HepG2 (cell line): ENCODE results near the gene GBA2. TPM values are rescaled to one million over a fixed set of nuclear protein-coding genes. Genes with fewer than 3 reads are reported as not detected.

Experiments
- AHR ChIP-seq: IDR thresholded peaks from 2 replicates; pipeline ENCODE4 v1.6.1; 2018; ENCODE audit warnings: missing genetic modification reagents, missing compliant biosample characterization
- AKAP8 ChIP-seq: sonication (generic); formaldehyde crosslinking; IDR thresholded peaks from 2 replicates; pipeline ENCODE4 v1.5.1; 2020; ENCODE audit warnings: mild to moderate bottlenecking, missing genetic modification reagents
- BRF2 ChIP-seq: sonication (generic); formaldehyde crosslinking; IDR thresholded peaks from 2 replicates; pipeline ENCODE4 v1.8.1; 2022; ENCODE audit warnings: mild to moderate bottlenecking, missing genetic modification reagents
- FOXC1 ChIP-seq: sonication (generic); formaldehyde crosslinking; IDR thresholded peaks from 2 replicates; pipeline ENCODE4 v1.8.0; 2022; ENCODE audit warnings: mild to moderate bottlenecking, missing genetic modification reagents, borderline replicate concordance
- FOXP4 ChIP-seq: sonication (generic); formaldehyde crosslinking; IDR thresholded peaks from 2 replicates; pipeline ENCODE4 v1.4.0; 2020; ENCODE audit warnings: missing genetic modification reagents
- FUBP1 ChIP-seq: sonication (generic); formaldehyde crosslinking; IDR thresholded peaks from 2 replicates; pipeline ENCODE4 v1.5.1; 2020; ENCODE audit warnings: missing genetic modification reagents, mild to moderate bottlenecking, borderline replicate concordance
- HIVEP1 ChIP-seq: sonication (generic); formaldehyde crosslinking; IDR thresholded peaks from 2 replicates; pipeline ENCODE4 v1.4.0; 2020; ENCODE audit warnings: mild to moderate bottlenecking, missing genetic modification reagents
- IRF2 ChIP-seq: IDR thresholded peaks from 2 replicates; pipeline ENCODE4 v1.6.1; 2018; ENCODE audit warnings: missing genetic modification reagents, missing compliant biosample characterization
- IRF9 ChIP-seq: sonication (generic); formaldehyde crosslinking; IDR thresholded peaks from 2 replicates; pipeline ENCODE4 v1.8.0; 2022; ENCODE audit warnings: missing genetic modification reagents, mild to moderate bottlenecking, borderline replicate concordance
- KAT2B ChIP-seq: fragments of 150-350 bp; IDR thresholded peaks from 2 replicates; pipeline ENCODE4 v1.6.1; 2014; ENCODE audit warnings: low read depth, low read length, borderline replicate concordance
- MAX ChIP-seq: IDR thresholded peaks from 2 replicates; pipeline ENCODE4 v1.6.1; 2012; ENCODE audit warnings: inconsistent platforms
- MEIS2 ChIP-seq: sonication (generic); formaldehyde crosslinking; IDR thresholded peaks from 2 replicates; pipeline ENCODE4 v1.9.0; 2021; ENCODE audit warnings: mild to moderate bottlenecking, missing genetic modification reagents
- PHF8 ChIP-seq: sonication (generic); formaldehyde crosslinking; IDR thresholded peaks from 2 replicates; pipeline ENCODE4 v1.5.0; 2020; ENCODE audit warnings: missing genetic modification reagents
- POLR2G ChIP-seq: fragments of 200-400 bp; formaldehyde crosslinking; IDR thresholded peaks from 2 replicates; pipeline ENCODE4 v1.6.1; 2018; ENCODE audit warnings: mild to moderate bottlenecking, low read depth, low read length, moderate library complexity
- PRMT3 ChIP-seq: sonication (generic); formaldehyde crosslinking; IDR thresholded peaks from 2 replicates; pipeline ENCODE4 v1.8.1; 2022; ENCODE audit warnings: low read depth, mild to moderate bottlenecking, moderate library complexity, missing genetic modification reagents, borderline replicate concordance
- RBM22 ChIP-seq: fragments of 200-400 bp; formaldehyde crosslinking; optimal IDR thresholded peaks from 2 replicates; pipeline ENCODE3; 2017; ENCODE audit warnings: mild to moderate bottlenecking, low read length, moderate library complexity
- REPIN1 ChIP-seq: sonication (generic); formaldehyde crosslinking; IDR thresholded peaks from 2 replicates; pipeline ENCODE4 v1.8.0; 2022; ENCODE audit warnings: missing genetic modification reagents, low read depth, mild to moderate bottlenecking, borderline replicate concordance
- SMYD3 ChIP-seq: sonication (generic); formaldehyde crosslinking; IDR thresholded peaks from 2 replicates; pipeline ENCODE4 v1.8.1; 2023; ENCODE audit warnings: mild to moderate bottlenecking, missing genetic modification reagents
- SRSF9 ChIP-seq: fragments of 200-400 bp; formaldehyde crosslinking; IDR thresholded peaks from 2 replicates; pipeline ENCODE4 v1.6.1; 2018; ENCODE audit warnings: borderline replicate concordance, mild to moderate bottlenecking, low read depth, low read length; ENCODE audit not compliant: insufficient read depth, poor library complexity, severe bottlenecking
- STAG1 ChIP-seq: sonication (generic); formaldehyde crosslinking; IDR thresholded peaks from 2 replicates; pipeline ENCODE4 v1.4.0; 2020; ENCODE audit warnings: missing genetic modification reagents
- ZNF598 ChIP-seq: sonication (generic); formaldehyde crosslinking; IDR thresholded peaks from 2 replicates; pipeline ENCODE4 v1.5.1; 2020; ENCODE audit warnings: mild to moderate bottlenecking, missing genetic modification reagents, borderline replicate concordance
- ZNF652 ChIP-seq: IDR thresholded peaks from 2 replicates; pipeline ENCODE4 v1.6.1; 2016; ENCODE audit warnings: low read depth, borderline replicate concordance
- polyA plus RNA-seq, 8 experiments: library from polyadenylated mRNA; depleted of rRNA in 3 of 8; stranded (reverse) in 7 of 8; unstranded in 1 of 8; fragments of >200 nt; fragmentation: Illumina TruSeq in 4 of 8; extraction: Trizol in 4 of 8; gene quantifications; 2 replicates each; pipeline versions ENCODE4 v1.2.1 to v1.2.3, GENCODE V29; 2011 to 2016; ENCODE audit warnings: low read depth in 4 of 8, missing spikeins in 1 of 8, mixed read lengths in 1 of 8; ENCODE audit not compliant: insufficient read depth in 1 of 8
- total RNA-seq, 5 experiments: library from RNA; depleted of rRNA; stranded (reverse); fragments of >200 nt; fragmentation: Illumina TruSeq; extraction: Trizol; gene quantifications; 2 replicates each; pipeline ENCODE4 v1.2.3, GENCODE V29; 2016; ENCODE audit warnings: low read depth in 1 of 5

Gene GBA2
- total and polyA plus RNA-seq, 2 of the 13 experiments (the other 11 are each of a cell fraction or from before 2014, with no cell fraction given), result 37.5 to 86.1 TPM

- TF ChIP-seq FOXC1 (0 out of 2 replicates have a peak, but pooled peaks have one; percentile 51), ZNF652 (no peak), AHR (CRISPR knock-in tag) (no peak), IRF9 (CRISPR knock-in tag) (no peak), POLR2G (no peak), RBM22 (peak; percentile 29), ZNF598 (no peak), REPIN1 (0 out of 2 replicates have a peak, but pooled peaks have one; percentile 50), PRMT3 (CRISPR knock-in tag) (no peak), BRF2 (CRISPR knock-in tag) (no peak), FOXP4 (CRISPR knock-in tag) (no peak), MAX (no peak), AKAP8 (no peak), PHF8 (CRISPR knock-in tag) (0 out of 2 replicates have a peak, but pooled peaks have one; percentile 23), KAT2B (no peak), SMYD3 (CRISPR knock-in tag) (no peak), HIVEP1 (CRISPR knock-in tag) (no peak), MEIS2 (no peak), FUBP1 (CRISPR knock-in tag) (no peak), IRF2 (0 out of 2 replicates have a peak, but pooled peaks have one; percentile 41), STAG1 (CRISPR knock-in tag) (peak; percentile 61), SRSF9 (no peak)
Observed at GRCh38 chr9:35696520-35697215, 52.4 kb downstream of the GBA2 start (continued).
